Panc1 (cell line): ENCODE results near the gene SLC25A29. TPM values are rescaled to one million over a fixed set of nuclear protein-coding genes. Genes with fewer than 3 reads are reported as not detected.
A peak's percentile ranks its signal among the peaks of the same experiment; 100 is the strongest.

Source experiments
- ATAC-seq: fragments of 200-7000 bp; cut with Tn5 transposase; 2 replicates; pipeline ENCODE4 v1.9.1; 2020; ENCODE audit warnings: mild to moderate bottlenecking, moderate library complexity
- Bru-seq: library from RNA; stranded (reverse); fragments of 400-500 nt; gene quantifications from one replicate; lab custom pipeline; 2021; lab: Mats Ljungman, UMichigan
- BruChase-seq, 2 experiments: library from RNA; stranded (reverse); fragments of 400-500 nt; gene quantifications; one replicate each; lab custom pipeline; 2021; lab: Mats Ljungman, UMichigan
- BruUV-seq: library from RNA; stranded (reverse); fragments of 400-500 nt; replicated peaks from 2 replicates; lab custom pipeline; 2021; lab: Mats Ljungman, UMichigan
- CTCF ChIA-PET: fragments of 300-600 bp; sonication (Branson Sonifier 250); formaldehyde crosslinking; loops from one replicate; lab custom pipeline; 2022; ENCODE audit warnings: antibody characterized with exemption; lab: Charles Lee
- POLR2A ChIA-PET: fragments of 300-600 bp; sonication (Branson Sonifier 250); formaldehyde crosslinking; loops from one replicate; lab custom pipeline; 2022; ENCODE audit warnings: antibody characterized with exemption; lab: Charles Lee
- DNase-seq: peaks from one replicate; pipeline ENCODE4 v3.0.0-alpha.2; 2010; ENCODE audit warnings: low read depth, low spot score
- H3K27ac ChIP-seq: 2 replicates; pipeline ENCODE4 v1.5.1; 2011; ENCODE audit warnings: mild to moderate bottlenecking, low read length, inconsistent platforms
- H3K27me3 ChIP-seq: fragments of 200-500 bp; sonication (Bioruptor generic); 2 replicates; pipeline ENCODE4 v1.6.0; 2014; ENCODE audit warnings: low read length, inconsistent platforms; ENCODE audit not compliant: control insufficient read depth, insufficient read depth
- H3K36me3 ChIP-seq: fragments of 200-500 bp; sonication (Bioruptor generic); 2 replicates; pipeline ENCODE4 v1.5.1; 2014; ENCODE audit warnings: inconsistent platforms, mild to moderate bottlenecking, low read length, moderate library complexity; ENCODE audit not compliant: control insufficient read depth, insufficient read depth
- H3K4me1 ChIP-seq: 2 replicates; pipeline ENCODE4 v1.5.1; 2011; ENCODE audit warnings: inconsistent platforms, mild to moderate bottlenecking, low read length, moderate library complexity; ENCODE audit not compliant: control insufficient read depth, insufficient read depth
- H3K4me3 ChIP-seq, 2 experiments: 2 replicates each; pipeline ENCODE4 v1.5.1; 2011 to 2012; ENCODE audit warnings: low read depth in 2 of 2, low read length in 2 of 2, mild to moderate bottlenecking in 2 of 2, inconsistent platforms in 1 of 2, moderate library complexity in 1 of 2
- H3K9me3 ChIP-seq: fragments of 200-500 bp; sonication (Bioruptor generic); 2 replicates; pipeline ENCODE4 v1.5.1; 2014; ENCODE audit warnings: low read depth, mild to moderate bottlenecking, inconsistent platforms, low read length, moderate library complexity; ENCODE audit not compliant: control insufficient read depth, insufficient read depth
- CTCF ChIP-seq: fragments of 450-650 bp; IDR thresholded peaks from 2 replicates; pipeline ENCODE4 v1.5.1; 2017; ENCODE audit warnings: mild to moderate bottlenecking
- POLR2AphosphoS5 ChIP-seq: IDR thresholded peaks from 2 replicates; pipeline ENCODE4 v1.6.1; 2012; ENCODE audit warnings: mild to moderate bottlenecking, low read depth, low read length, moderate library complexity
- REST ChIP-seq, 2 experiments: IDR thresholded peaks; 2 replicates each; pipeline ENCODE4 v1.6.1; 2011 to 2012; ENCODE audit warnings: low read depth in 2 of 2, control low read depth in 1 of 2, low read length in 1 of 2, mild to moderate bottlenecking in 1 of 2, moderate library complexity in 1 of 2; ENCODE audit not compliant: insufficient read depth in 1 of 2
- SIN3A ChIP-seq: IDR thresholded peaks from 2 replicates; pipeline ENCODE4 v1.6.1; 2012; ENCODE audit warnings: low read depth, mild to moderate bottlenecking, low read length, moderate library complexity, borderline replicate concordance; ENCODE audit not compliant: insufficient read depth
- TCF7L2 ChIP-seq: IDR thresholded peaks from 2 replicates; pipeline ENCODE4 v1.6.1; 2011; ENCODE audit warnings: mild to moderate bottlenecking, low read depth, low read length, inconsistent platforms
- in situ Hi-C: cut with HindIII; loops from 2 replicates; pipeline ENCODE4 v1.10.0; 2016; ENCODE audit warnings: low sequenced_read_pairs, low pct_unique_long_range_greater_than_20kb
- intact Hi-C: fragments of 100-400 bp; cut with micrococcal nuclease; formaldehyde crosslinking; loops from one replicate; pipeline ENCODE4 v1.10.0; 2022; ENCODE audit not compliant: unreplicated experiment
- long read RNA-seq: library from polyadenylated mRNA; unstranded; transcript quantifications from one replicate; pipeline ENCODE4 v2.0.0, GENCODE V29; 2021; ENCODE audit not compliant: unreplicated experiment
- polyA plus RNA-seq: library from polyadenylated mRNA; unstranded; fragments of >200 nt; gene quantifications from one replicate; pipeline ENCODE4 v1.2.1, GENCODE V29; 2012; ENCODE audit warnings: missing spikeins; ENCODE audit not compliant: insufficient read length
- total RNA-seq: library from RNA; stranded (reverse); gene quantifications from one replicate; pipeline ENCODE4 v1.2.1, GENCODE V29; 2021; ENCODE audit not compliant: unreplicated experiment

The SLC25A29 gene
- total RNA-seq: 33.6 TPM
- polyA plus RNA-seq: 37.2 TPM
- Bru-seq, nascent RNA: percentile 59 among the genes with signal in this experiment
- percentile 69 among the genes with signal in this experiment for BruChase-seq, experiment 1, labeled RNA remaining after a 2-hour chase
- BruChase-seq, experiment 2, labeled RNA remaining after a 6-hour chase: percentile 65 among the genes with signal in this experiment
- long read RNA-seq, full-length matches to known transcripts: 51 of 81 reads
- long read RNA-seq, partial matches to known transcripts: 0 of 81 reads
- long read RNA-seq, other reads (novel, unspliced or antisense): 30 of 81 reads

- Histone ChIP-seq H3K27ac (peak within 1 kb of the TSS; percentile 61), H3K27me3 (no peaks in the 10 kb centered on the region), H3K4me1 (peaks cover 8% of the 10 kb centered on the region), H3K36me3 (no peaks in the 10 kb centered on the region; the same call in 1 of the 2 replicates), H3K9me3 (no peaks in the 10 kb centered on the region), H3K4me3 (peak within 1 kb of the TSS; percentile 63 to 68)
- in situ Hi-C loops (no loop called here), intact Hi-C loops (no loop called here)
- no TSS peak for BruUV-seq
- ATAC-seq (peak; percentile 89), DNase-seq (no peak)
- ChIA-PET POLR2A (no interaction called here), CTCF (interaction anchor here (0.6 kb wide), 1 partner anchor 41 kb away, joined by 5 read pairs; no protein-coding TSS in a partner anchor)
- TF ChIP-seq REST (IDR thresholded peaks at IDR 0.05; ENCODE audit: insufficient read depth in 1 of 2, low read depth in 2 of 2, low read length in 1 of 2) (no peak), POLR2AphosphoS5 (peak; percentile 59), SIN3A (peak; percentile 63; the same call in 1 of the 2 replicates), TCF7L2 (no peak), CTCF (no peak)
These were observed at the start of gene SLC25A29 for GRCh38 chr14:100306101-100306997. Gene SLC25A29, minus strand, starts transcription at chr14:100306444. Its CDS starts 212 bp downstream, at chr14:100306232.

- ChIA-PET POLR2A (no interaction called here), CTCF (no interaction called here)
- no peaks in the 10 kb centered on the region for H3K9me3 ChIP-seq
- no peak for TF ChIP-seq POLR2AphosphoS5
- TF ChIP-seq SIN3A: no peak
- no peak for TF ChIP-seq CTCF
- TF ChIP-seq TCF7L2: no peak
- TF ChIP-seq REST (IDR thresholded peaks at IDR 0.05; ENCODE audit: insufficient read depth in 1 of 2, low read depth in 2 of 2, low read length in 1 of 2): no peak
- no TSS peak for BruUV-seq
- in situ Hi-C loops (no loop called here), intact Hi-C loops (no loop called here)
- no peak overlapping the region for H3K27ac ChIP-seq
- H3K4me3 ChIP-seq: no peak overlapping the region
- H3K36me3 ChIP-seq: no peaks in the 10 kb centered on the region; the same call in 1 of the 2 replicates
- no peaks in the 10 kb centered on the region for H3K4me1 ChIP-seq
- DNase-seq (no peak), ATAC-seq (no peak)
- no peaks in the 10 kb centered on the region for H3K27me3 ChIP-seq
These were observed 44.7 kb upstream of the SLC25A29 start for GRCh38 chr14:100350986-100351385.
